Psoas muscle (tissue), 8 donors: ENCODE results near the gene SLC35G6. TPM values are rescaled to one million over a fixed set of nuclear protein-coding genes. Genes with fewer than 3 reads are reported as not detected.
"Not testable (repeated sequence)": the region's sequence is repeated elsewhere in the genome, so short reads cannot be mapped to it uniquely, and the experiment has no call there.

Source experiments
- ATAC-seq, 4 donors: fragments of 200-7000 bp; cut with Tn5 transposase; one replicate each; pipeline ENCODE4 v1.9.1; 2020; ENCODE audit warnings: moderate library complexity in 3 of 4, mild to moderate bottlenecking in 2 of 4
- DNase-seq, 2 donors: peaks; one replicate each; pipeline ENCODE4 v3.0.0-alpha.2; 2020
- H3K27ac ChIP-seq: fragments of 200-600 bp; one replicate; pipeline ENCODE4 v1.8.0; 2022
- H3K27me3 ChIP-seq, 3 donors: fragments of 200-600 bp in 1 of 3; one replicate each; pipeline versions ENCODE4 v1.6.1 to v1.8.0; 2013 to 2022; ENCODE audit warnings: low read length in 2 of 3, mild to moderate bottlenecking in 2 of 3, moderate library complexity in 1 of 3; ENCODE audit not compliant: insufficient read depth in 3 of 3
- H3K36me3 ChIP-seq, 2 donors: fragments of 200-600 bp in 1 of 2; one replicate each; pipeline versions ENCODE4 v1.6.1 to v1.8.0; 2013 to 2022; ENCODE audit warnings: low read depth in 1 of 2, mild to moderate bottlenecking in 1 of 2, moderate library complexity in 1 of 2; ENCODE audit not compliant: insufficient read depth in 1 of 2
- H3K4me1 ChIP-seq: fragments of 200-600 bp; one replicate; pipeline ENCODE4 v1.8.0; 2022
- H3K4me3 ChIP-seq: fragments of 200-600 bp; one replicate; pipeline ENCODE4 v1.8.0; 2022; ENCODE audit warnings: mild to moderate bottlenecking
- H3K9me3 ChIP-seq: fragments of 200-600 bp; one replicate; pipeline ENCODE4 v1.8.0; 2022
- WGBS, 3 donors: extraction: QIAGEN DNeasy Blood & Tissue Kit; methylation state at CpG; one replicate each; pipeline versions ENCODE4 v1.1.6 to v1.1.7; 2013; 5-methylcytosine and 5-hydroxymethylcytosine counted together
- intact Hi-C, 2 donors: fragments of 100-400 bp; cut with DNase I; formaldehyde crosslinking; loops; one replicate each; pipeline versions ENCODE4 v1.11.0 to v1.14.2; 2022
- polyA plus RNA-seq, 3 donors: library from polyadenylated mRNA; stranded (reverse); fragments of 200-250 nt; gene quantifications; one replicate each; pipeline ENCODE4 v1.2.3, GENCODE V29; 2013
- total RNA-seq, 4 donors: library from RNA; stranded (reverse); fragmentation: NEBNext Ultra II Directional in 2 of 4; extraction: Animal tissue kit (Norgen Biotek cat#: 25700) in 2 of 4; gene quantifications; one replicate each; pipeline versions ENCODE4 v1.2.1 to v1.2.4, GENCODE V29; 2021 to 2023
- TF ChIP-seq, protein P1 (sequence below): fragments of 200-600 bp; IDR thresholded peaks from one replicate; pipeline ENCODE4 v1.8.0; 2022; ENCODE audit warnings: antibody characterized with exemption
- donor health status: healthy with polysubstance abuse.
- donor health status: DM: no; HTN: no; CAD: no; lungs with moderate emphysema.
- donor health status: Bipolar disorder and iron deficiency.
- donor health status: healthy.
- donor health status: DM: yes; HTN: yes; CAD: no.
- donor health status: DM: no; HTN: no; CAD: no.
- donor health status: DM: no; HTN: no; CAD: no.
- donor health status: DM: yes; HTN: yes; CAD: no.

SLC35G6 gene
- total and polyA plus RNA-seq, 7 donors = 0.05 TPM; not detected in 6

DNA sequence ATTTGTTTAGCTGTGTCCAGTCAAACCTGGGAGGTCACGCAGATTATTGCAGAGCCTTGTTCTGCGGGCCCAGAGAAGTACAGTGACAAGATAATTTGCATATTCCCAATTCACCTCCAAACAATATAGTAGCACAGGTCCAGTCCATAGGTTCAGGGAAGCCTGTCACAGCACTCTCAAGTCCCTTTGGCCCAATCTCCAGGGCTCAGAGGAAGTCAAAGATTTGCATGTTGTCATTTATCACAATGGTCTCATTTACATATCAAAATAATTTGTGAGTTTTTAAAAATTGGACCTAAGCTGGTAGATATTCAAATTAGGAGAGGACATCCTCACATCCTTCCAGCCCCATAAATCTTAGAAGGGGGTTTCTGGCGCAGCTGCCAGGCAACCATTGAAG is 13.7 kb upstream of the SLC35G6 start:
- intact Hi-C loops = no loop called here
- DNase-seq (no peak), ATAC-seq (no peak)
- H3K27me3 ChIP-seq = no peaks in the 10 kb centered on the region
- peak overlapping the region; percentile 66 for H3K27ac ChIP-seq
- peaks cover 31% of the 10 kb centered on the region for H3K4me1 ChIP-seq
- TF ChIP-seq, protein P1, sequence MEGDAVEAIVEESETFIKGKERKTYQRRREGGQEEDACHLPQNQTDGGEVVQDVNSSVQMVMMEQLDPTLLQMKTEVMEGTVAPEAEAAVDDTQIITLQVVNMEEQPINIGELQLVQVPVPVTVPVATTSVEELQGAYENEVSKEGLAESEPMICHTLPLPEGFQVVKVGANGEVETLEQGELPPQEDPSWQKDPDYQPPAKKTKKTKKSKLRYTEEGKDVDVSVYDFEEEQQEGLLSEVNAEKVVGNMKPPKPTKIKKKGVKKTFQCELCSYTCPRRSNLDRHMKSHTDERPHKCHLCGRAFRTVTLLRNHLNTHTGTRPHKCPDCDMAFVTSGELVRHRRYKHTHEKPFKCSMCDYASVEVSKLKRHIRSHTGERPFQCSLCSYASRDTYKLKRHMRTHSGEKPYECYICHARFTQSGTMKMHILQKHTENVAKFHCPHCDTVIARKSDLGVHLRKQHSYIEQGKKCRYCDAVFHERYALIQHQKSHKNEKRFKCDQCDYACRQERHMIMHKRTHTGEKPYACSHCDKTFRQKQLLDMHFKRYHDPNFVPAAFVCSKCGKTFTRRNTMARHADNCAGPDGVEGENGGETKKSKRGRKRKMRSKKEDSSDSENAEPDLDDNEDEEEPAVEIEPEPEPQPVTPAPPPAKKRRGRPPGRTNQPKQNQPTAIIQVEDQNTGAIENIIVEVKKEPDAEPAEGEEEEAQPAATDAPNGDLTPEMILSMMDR = no peak
- H3K9me3 ChIP-seq = no peaks in the 10 kb centered on the region
- 90 to 96% (median 90%) methylated on average over 3 of the region's 3 CpGs for WGBS, 3 donors
- no peak overlapping the region for H3K4me3 ChIP-seq
- H3K36me3 ChIP-seq = peaks cover 0 to 37% of the 10 kb centered on the region in 2 donors

GRCh38 chr17:7468290-7468689 is 13.0 kb upstream of the SLC35G6 start:
- H3K27me3 ChIP-seq = no peaks in the 10 kb centered on the region
- no peak for ATAC-seq

GRCh38 chr17:7468804-7469389 is 12.3 kb upstream of the SLC35G6 start:
- ATAC-seq (no peak), DNase-seq (no peak)
- Histone ChIP-seq H3K27ac (no peak overlapping the region), H3K4me1 (peaks cover 37% of the 10 kb centered on the region), H3K36me3 (peaks cover 0 to 24% of the 10 kb centered on the region in 2 donors), H3K27me3 (no peaks in the 10 kb centered on the region), H3K4me3 (no peak overlapping the region), H3K9me3 (no peaks in the 10 kb centered on the region)
- 69 to 86% (median 76%) methylated on average over 12 of the region's 12 CpGs for WGBS, 3 donors
- TF ChIP-seq, protein P1 = no peak
- intact Hi-C loops = no loop called here

More at GRCh38 chr17:7468290-7468689, 13.0 kb upstream of the SLC35G6 start:
- H3K9me3 ChIP-seq = no peaks in the 10 kb centered on the region
- 90 to 95% (median 94%) methylated on average over 11 of the region's 11 CpGs for WGBS, 3 donors
- DNase-seq = no peak
- H3K4me3 ChIP-seq = no peak overlapping the region
- TF ChIP-seq, protein P1 = no peak
- peaks cover 0 to 31% of the 10 kb centered on the region in 2 donors for H3K36me3 ChIP-seq
- intact Hi-C loops = no loop called here
- peak overlapping the region; percentile 23 for H3K27ac ChIP-seq
- peaks cover 32% of the 10 kb centered on the region for H3K4me1 ChIP-seq

DNA sequence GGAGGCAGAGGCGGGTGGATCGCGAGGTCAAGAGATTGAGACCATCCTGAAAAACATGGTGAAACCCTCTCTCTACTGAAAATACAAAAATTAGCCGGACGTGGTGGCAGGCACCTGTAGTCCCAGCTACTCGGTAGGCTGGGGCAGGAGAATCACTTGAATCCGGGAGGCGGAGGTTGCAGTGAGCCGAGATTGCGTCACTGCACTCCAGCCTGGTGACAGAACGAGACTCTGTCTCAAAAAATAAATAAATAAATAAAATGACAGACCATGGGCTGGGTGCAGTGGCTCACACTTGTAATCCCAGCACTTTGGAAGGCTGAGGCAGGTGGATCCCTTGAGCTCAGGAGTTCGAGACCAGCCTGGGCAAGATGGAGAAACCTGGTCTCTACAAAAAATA is 11.4 kb upstream of the SLC35G6 start:
- ATAC-seq, DNase-seq, intact Hi-C loops, H3K27me3 ChIP-seq, H3K9me3 ChIP-seq, H3K4me3 ChIP-seq: not testable (repeated sequence)
- H3K27ac ChIP-seq = peak overlapping the region; percentile 30
- peaks cover 0 to 17% of the 10 kb centered on the region in 2 donors for H3K36me3 ChIP-seq
- 91 to 92% (median 91%) methylated on average over 12 of the region's 12 CpGs for WGBS, 3 donors
- H3K4me1 ChIP-seq = peaks cover 43% of the 10 kb centered on the region

DNA sequence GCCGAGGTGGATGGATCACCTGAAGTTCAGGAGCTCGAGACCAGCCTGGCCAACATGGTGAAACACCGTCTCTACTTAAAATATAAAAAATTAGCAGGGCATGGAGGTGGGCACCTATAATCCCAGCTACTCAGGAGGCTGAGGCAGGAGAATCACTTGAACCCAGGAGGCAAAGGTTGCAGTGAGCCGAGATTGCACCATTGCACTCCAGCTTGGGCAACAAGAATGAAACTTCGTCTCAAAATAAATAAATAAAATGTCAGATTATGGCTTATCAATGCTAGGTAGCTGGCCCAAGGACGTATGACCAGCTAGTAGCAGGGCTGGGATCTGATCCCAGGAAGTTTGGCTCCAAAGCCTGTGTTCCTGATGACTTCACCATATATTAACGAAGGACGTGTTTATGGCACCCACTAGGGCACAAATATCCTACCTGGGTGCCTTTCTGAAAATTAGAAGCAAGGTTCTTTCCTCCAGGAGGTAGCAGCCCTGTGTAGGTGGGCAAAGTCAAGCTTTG is 10.7 kb upstream of the SLC35G6 start:
- not testable (repeated sequence) for DNase-seq, ATAC-seq
- H3K27ac ChIP-seq = peak overlapping the region; percentile 30

More for the DNA sequence above, 10.7 kb upstream of the SLC35G6 start:
- WGBS, 3 donors = 56 to 73% (median 59%) methylated on average over 8 of the region's 8 CpGs
- H3K4me3 ChIP-seq, intact Hi-C loops, H3K9me3 ChIP-seq, H3K27me3 ChIP-seq: not testable (repeated sequence)
- Histone ChIP-seq H3K36me3 (peaks cover 0 to 12% of the 10 kb centered on the region in 2 donors), H3K4me1 (peaks cover 50% of the 10 kb centered on the region)
